Suprapubic skin (tissue), 4 donors: ENCODE data around the gene AADAC.

Source experiments
- EP300 ChIP-seq: sonication (generic); formaldehyde crosslinking; IDR thresholded peaks from one replicate; pipeline ENCODE4 v1.6.1; 2017; ENCODE audit warnings: antibody characterized with exemption
- POLR2A ChIP-seq, 2 donors: fragments of 450-650 bp; IDR thresholded peaks; one replicate each; pipeline ENCODE4 v1.6.1; 2017; ENCODE audit warnings: antibody characterized with exemption in 2 of 2, mild to moderate bottlenecking in 2 of 2, moderate library complexity in 2 of 2
- POLR2AphosphoS5 ChIP-seq, 3 donors: sonication (generic); formaldehyde crosslinking; IDR thresholded peaks; one replicate each; pipeline ENCODE4 v1.6.1; 2017; ENCODE audit warnings: antibody characterized with exemption in 3 of 3
- TF ChIP-seq, protein P1 (sequence below), 2 donors: fragments of 200-600 bp in 1 of 2; fragments of 450-650 bp in 1 of 2; sonication (generic) in 1 of 2; IDR thresholded peaks; one replicate each; pipeline ENCODE4 v1.5.1; 2016 to 2019; ENCODE audit warnings: antibody characterized with exemption in 2 of 2, mild to moderate bottlenecking in 1 of 2, moderate library complexity in 1 of 2

DNA sequence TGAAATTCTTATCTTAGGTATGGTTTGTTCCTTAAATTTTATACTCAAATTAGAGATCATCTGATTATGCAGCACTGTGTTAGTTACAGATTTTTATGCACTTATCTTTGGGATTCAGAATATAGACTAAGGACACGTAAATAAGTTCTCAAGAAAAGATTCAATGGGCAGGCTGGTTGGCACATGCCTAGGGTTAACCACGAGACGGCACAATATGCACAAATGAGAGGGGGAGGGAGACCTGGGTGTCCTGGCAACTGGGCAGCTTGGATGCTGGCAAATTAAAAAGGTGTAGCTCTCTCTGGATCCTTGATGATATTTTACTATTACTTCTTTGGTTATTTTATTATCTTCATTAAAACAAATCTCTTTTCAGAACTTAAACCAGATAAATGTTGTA lies 672 bp downstream of the AADAC start:
- TF ChIP-seq POLR2A (IDR thresholded peaks at IDR 0.05) (no peak), POLR2AphosphoS5 (IDR thresholded peaks at IDR 0.05) (no peak), EP300 (no peak)
- TF ChIP-seq, protein P1, sequence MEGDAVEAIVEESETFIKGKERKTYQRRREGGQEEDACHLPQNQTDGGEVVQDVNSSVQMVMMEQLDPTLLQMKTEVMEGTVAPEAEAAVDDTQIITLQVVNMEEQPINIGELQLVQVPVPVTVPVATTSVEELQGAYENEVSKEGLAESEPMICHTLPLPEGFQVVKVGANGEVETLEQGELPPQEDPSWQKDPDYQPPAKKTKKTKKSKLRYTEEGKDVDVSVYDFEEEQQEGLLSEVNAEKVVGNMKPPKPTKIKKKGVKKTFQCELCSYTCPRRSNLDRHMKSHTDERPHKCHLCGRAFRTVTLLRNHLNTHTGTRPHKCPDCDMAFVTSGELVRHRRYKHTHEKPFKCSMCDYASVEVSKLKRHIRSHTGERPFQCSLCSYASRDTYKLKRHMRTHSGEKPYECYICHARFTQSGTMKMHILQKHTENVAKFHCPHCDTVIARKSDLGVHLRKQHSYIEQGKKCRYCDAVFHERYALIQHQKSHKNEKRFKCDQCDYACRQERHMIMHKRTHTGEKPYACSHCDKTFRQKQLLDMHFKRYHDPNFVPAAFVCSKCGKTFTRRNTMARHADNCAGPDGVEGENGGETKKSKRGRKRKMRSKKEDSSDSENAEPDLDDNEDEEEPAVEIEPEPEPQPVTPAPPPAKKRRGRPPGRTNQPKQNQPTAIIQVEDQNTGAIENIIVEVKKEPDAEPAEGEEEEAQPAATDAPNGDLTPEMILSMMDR (IDR thresholded peaks at IDR 0.05), result no peak
